ENCODE measurements around the gene PRH1. TPM values are rescaled to one million over a fixed set of nuclear protein-coding genes. Genes with fewer than 3 reads are reported as not detected.

Gene PRH1
- total RNA-seq, 1 experiment from 2014 or later: 10.5 TPM

- Histone ChIP-seq H3K27ac (ENCODE audit: low read length) (no peak overlapping the region), H3K27me3 (ENCODE audit: control insufficient read depth, insufficient read depth, low read length) (no peaks in the 10 kb centered on the region), H3K36me3 (ENCODE audit: control insufficient read depth, insufficient read depth, low read length) (no peaks in the 10 kb centered on the region), H3K4me1 (ENCODE audit: control insufficient read depth, insufficient read depth, low read length) (no peaks in the 10 kb centered on the region), H3K9me3 (ENCODE audit: control insufficient read depth, insufficient read depth, low read depth, low read length) (no peaks in the 10 kb centered on the region), H3K4me3 (ENCODE audit: low read depth in 2 of 2, low read length in 2 of 2) (no peak overlapping the region)
- DNase-seq (ENCODE audit: low read depth, low spot score) (no peak), ATAC-seq (no peak)
- TF ChIP-seq REST (IDR thresholded peaks at IDR 0.05; ENCODE audit: insufficient read depth in 1 of 2, low read depth in 2 of 2, low read length in 1 of 2): no peak
- TF ChIP-seq CTCF (IDR thresholded peaks at IDR 0.05): no peak
- TF ChIP-seq SIN3A (IDR thresholded peaks at IDR 0.05; ENCODE audit: borderline replicate concordance, insufficient read depth, low read depth, low read length): no peak
- no peak for TF ChIP-seq POLR2AphosphoS5 (IDR thresholded peaks at IDR 0.05; ENCODE audit: low read depth, low read length)
- no peak for TF ChIP-seq TCF7L2 (IDR thresholded peaks at IDR 0.05; ENCODE audit: low read depth, low read length)
- ChIA-PET CTCF (no interaction called here), POLR2A (no interaction called here)
- no TSS peak for BruUV-seq (replicated peaks)
- in situ Hi-C loops (cut with HindIII; ENCODE audit: low pct_unique_long_range_greater_than_20kb, low sequenced_read_pairs): no loop called here
- intact Hi-C loops (cut with micrococcal nuclease; ENCODE audit: unreplicated experiment): no loop called here
Observed at GRCh38 chr12:10851243-10851858, 32.7 kb downstream of the PRH1 start.

GRCh38 chr12:10849425-10849878 is 34.6 kb downstream of the PRH1 start, which contains the start of gene PRR4:
Gene PRR4, minus strand, starts transcription at chr12:10849475. Its CDS starts 38 bp downstream, at chr12:10849437.
- TF ChIP-seq TCF7L2 (IDR thresholded peaks at IDR 0.05; ENCODE audit: low read depth, low read length) (no peak), REST (IDR thresholded peaks at IDR 0.05; ENCODE audit: insufficient read depth in 1 of 2, low read depth in 2 of 2, low read length in 1 of 2) (no peak), POLR2AphosphoS5 (IDR thresholded peaks at IDR 0.05; ENCODE audit: low read depth, low read length) (no peak), SIN3A (IDR thresholded peaks at IDR 0.05; ENCODE audit: borderline replicate concordance, insufficient read depth, low read depth, low read length) (no peak), CTCF (IDR thresholded peaks at IDR 0.05) (no peak)
- Histone ChIP-seq H3K4me3 (ENCODE audit: low read depth in 2 of 2, low read length in 2 of 2) (no peak within 1 kb of the TSS), H3K36me3 (ENCODE audit: control insufficient read depth, insufficient read depth, low read length) (no peaks in the 10 kb centered on the region), H3K27me3 (ENCODE audit: control insufficient read depth, insufficient read depth, low read length) (no peaks in the 10 kb centered on the region), H3K27ac (ENCODE audit: low read length) (no peak within 1 kb of the TSS), H3K9me3 (ENCODE audit: control insufficient read depth, insufficient read depth, low read depth, low read length) (no peaks in the 10 kb centered on the region), H3K4me1 (ENCODE audit: control insufficient read depth, insufficient read depth, low read length) (no peaks in the 10 kb centered on the region)
- no peak for DNase-seq (ENCODE audit: low read depth, low spot score)
- CTCF ChIA-PET: no interaction called here
- BruUV-seq (replicated peaks): no TSS peak
- no peak for ATAC-seq
- in situ Hi-C loops (cut with HindIII; ENCODE audit: low pct_unique_long_range_greater_than_20kb, low sequenced_read_pairs): no loop called here
- intact Hi-C loops (cut with micrococcal nuclease; ENCODE audit: unreplicated experiment): no loop called here
- POLR2A ChIA-PET: no interaction called here
